HuH-7 (cell line): ENCODE measurements around the gene ACTN4.
A peak's percentile ranks its signal among the peaks of the same experiment; 100 is the strongest.

Experiments used
- DNase-seq: peaks from one replicate; pipeline ENCODE4 v3.0.0; 2011; ENCODE audit warnings: low spot score

ACTN4 gene

GRCh38 chr19:38635483-38636399 lies 11.7 kb upstream of the ACTN4 start:
- no peak for DNase-seq

GRCh38 chr19:38638461-38638860 lies 9.0 kb upstream of the ACTN4 start:
- no peak for DNase-seq

- DNase-seq: no peak
Measured at GRCh38 chr19:38639679-38640078, 7.8 kb upstream of the ACTN4 start.

GRCh38 chr19:38640368-38640767 lies 7.1 kb upstream of the ACTN4 start:
- DNase-seq: no peak

GRCh38 chr19:38642176-38642575 lies 5.3 kb upstream of the ACTN4 start:
- no peak for DNase-seq

GRCh38 chr19:38644719-38645118 lies 2.7 kb upstream of the ACTN4 start:
- no peak for DNase-seq

- no peak for DNase-seq
Measured at GRCh38 chr19:38647966-38648768, 718 bp downstream of the ACTN4 start.

GRCh38 chr19:38648769-38649304 lies 1.4 kb downstream of the ACTN4 start:
- DNase-seq: no peak

- no peak for DNase-seq
Measured at GRCh38 chr19:38649305-38650171, 2.1 kb downstream of the ACTN4 start.

GRCh38 chr19:38650172-38650775 lies 2.8 kb downstream of the ACTN4 start:
- DNase-seq: no peak

GRCh38 chr19:38650911-38651584 lies 3.6 kb downstream of the ACTN4 start:
- DNase-seq: no peak

GRCh38 chr19:38653028-38653571 lies 5.7 kb downstream of the ACTN4 start:
- DNase-seq: peak; percentile 73

- DNase-seq: no peak
Measured at GRCh38 chr19:38654628-38655055, 7.2 kb downstream of the ACTN4 start.

- DNase-seq: no peak
Measured at GRCh38 chr19:38655148-38655824, 7.8 kb downstream of the ACTN4 start.

- no peak for DNase-seq
Measured at GRCh38 chr19:38656171-38656981, 8.9 kb downstream of the ACTN4 start.

- no peak for DNase-seq
Measured at GRCh38 chr19:38657633-38658222, 10.3 kb downstream of the ACTN4 start.

- DNase-seq: peak; percentile 66
Measured at GRCh38 chr19:38658462-38659306, 11.2 kb downstream of the ACTN4 start.

GRCh38 chr19:38660724-38661123 lies 13.3 kb downstream of the ACTN4 start:
- DNase-seq: no peak
